Stimulated activated CD4-positive, alpha-beta T cell treated with anti-CD3 and anti-CD28 coated beads, Interleukin-4, amount 100 ng/mL, for 1 hour (primary cell): ENCODE results near the gene DRD1.
"Not testable (repeated sequence)": the region's sequence is repeated elsewhere in the genome, so short reads cannot be mapped to it uniquely, and the experiment has no call there.

Source experiments
- DNase-seq: peaks from one replicate; pipeline ENCODE4 v3.0.0-alpha.2; 2020

Gene DRD1

GRCh38 chr5:175466700-175467318, 22.8 kb upstream of the DRD1 start:
- no peak for DNase-seq

GRCh38 chr5:175465282-175465681, 21.3 kb upstream of the DRD1 start:
- no peak for DNase-seq

GRCh38 chr5:175464942-175465233, 20.9 kb upstream of the DRD1 start:
- no peak for DNase-seq

GRCh38 chr5:175464074-175464941, 20.3 kb upstream of the DRD1 start:
- peak; percentile 59 for DNase-seq

- no peak for DNase-seq
Observed at GRCh38 chr5:175463641-175464040, 19.7 kb upstream of the DRD1 start.

- no peak for DNase-seq
Observed at GRCh38 chr5:175461370-175461769, 17.4 kb upstream of the DRD1 start.

- no peak for DNase-seq
Observed at GRCh38 chr5:175460552-175460951, 16.6 kb upstream of the DRD1 start.

GRCh38 chr5:175460126-175460525, 16.1 kb upstream of the DRD1 start:
- no peak for DNase-seq

GRCh38 chr5:175457466-175457865, 13.5 kb upstream of the DRD1 start:
- no peak for DNase-seq

GRCh38 chr5:175456105-175456742, 12.2 kb upstream of the DRD1 start:
- no peak for DNase-seq

- not testable (repeated sequence) for DNase-seq
Observed at GRCh38 chr5:175454338-175454737, 10.4 kb upstream of the DRD1 start.

- DNase-seq: no peak
Observed at GRCh38 chr5:175452166-175452565, 8.2 kb upstream of the DRD1 start.

GRCh38 chr5:175448276-175448675, 4.3 kb upstream of the DRD1 start:
- no peak for DNase-seq

GRCh38 chr5:175447571-175447970, 3.6 kb upstream of the DRD1 start:
- DNase-seq: no peak

- DNase-seq: not testable (repeated sequence)
Observed at GRCh38 chr5:175446378-175446777, 2.4 kb upstream of the DRD1 start.

GRCh38 chr5:175444905-175445456, 999 bp upstream of the DRD1 start:
- no peak for DNase-seq

- DNase-seq: no peak
Observed at GRCh38 chr5:175443514-175444059, 395 bp downstream of the DRD1 start.

GRCh38 chr5:175438234-175438857, 5.6 kb downstream of the DRD1 start:
- no peak for DNase-seq

- DNase-seq: no peak
Observed at GRCh38 chr5:175436359-175436758, 7.6 kb downstream of the DRD1 start.

- no peak for DNase-seq
Observed at GRCh38 chr5:175434800-175435199, 9.2 kb downstream of the DRD1 start.

GRCh38 chr5:175427762-175428161, 16.2 kb downstream of the DRD1 start:
- DNase-seq: no peak

- not testable (repeated sequence) for DNase-seq
Observed at GRCh38 chr5:175424594-175424993, 19.4 kb downstream of the DRD1 start.

- DNase-seq: no peak
Observed at GRCh38 chr5:175422058-175422457, 21.9 kb downstream of the DRD1 start.
